ENCODE data around the gene P4HB.

DNA sequence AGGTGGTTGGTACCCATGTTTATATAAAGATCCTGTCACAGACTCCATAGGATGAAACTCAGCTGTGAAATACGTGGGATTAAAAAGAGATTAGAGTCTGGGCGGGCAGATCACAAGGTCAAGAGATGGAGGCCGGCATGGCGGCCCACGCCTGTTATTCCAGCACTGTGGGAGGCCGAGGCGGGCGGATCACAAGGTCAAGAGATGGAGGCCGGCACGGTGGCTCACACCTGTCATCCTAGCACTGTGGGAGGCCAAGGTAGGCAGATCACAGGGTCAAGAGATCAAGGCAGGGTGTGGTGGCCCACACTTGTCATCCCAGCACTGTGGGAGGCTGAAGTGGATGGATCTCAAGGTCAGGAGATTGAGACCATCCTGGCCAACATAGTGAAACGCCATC is 35.1 kb upstream of the P4HB start:
- TF ChIP-seq CTCF (IDR thresholded peaks at IDR 0.05): no peak
- TF ChIP-seq POLR2A (IDR thresholded peaks at IDR 0.05): no peak

All from breast epithelium (tissue), 3 donors.